ENCODE results near the gene PLCXD3. TPM values are rescaled to one million over a fixed set of nuclear protein-coding genes. Genes with fewer than 3 reads are reported as not detected.

The PLCXD3 gene
- total RNA-seq, 2 donors from 2014 or later, result 44.5 to 68.3 TPM

- no peaks in the 10 kb centered on the region for H3K27me3 ChIP-seq
- TF ChIP-seq CTCF (IDR thresholded peaks at IDR 0.05), result no peak
- no peak overlapping the region for H3K4me3 ChIP-seq
- peaks cover 0 to 38% of the 10 kb centered on the region in 2 donors for H3K4me1 ChIP-seq
- peak overlapping the region; percentile 46 to 84 for H3K27ac ChIP-seq
- no peaks in the 10 kb centered on the region for H3K36me3 ChIP-seq
- H3K9me3 ChIP-seq, result no peaks in the 10 kb centered on the region
- DNase-seq (ENCODE audit: low spot score), result no peak
Observed at GRCh38 chr5:41406424-41406823, 104.0 kb downstream of the PLCXD3 start.

DNA sequence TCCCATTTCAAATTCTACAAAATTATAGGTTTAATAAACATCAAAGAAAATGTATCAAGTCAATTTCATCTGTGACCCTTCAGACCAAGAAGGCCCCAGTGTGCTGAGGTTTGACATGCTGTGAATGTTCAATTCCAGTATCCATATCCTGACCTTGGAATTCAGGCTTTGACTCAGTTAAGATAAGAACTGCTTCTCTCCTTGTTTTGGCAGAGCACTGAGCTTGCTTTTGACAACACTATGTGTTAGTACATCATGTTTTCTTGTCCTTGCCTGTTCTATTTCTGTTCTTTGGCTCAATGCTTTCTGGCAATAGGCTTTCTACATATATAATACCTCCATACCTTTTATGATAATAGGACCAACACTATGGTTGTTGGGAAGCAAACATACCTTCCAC is 105.6 kb downstream of the PLCXD3 start:
- H3K4me3 ChIP-seq, result no peak overlapping the region
- H3K27ac ChIP-seq, result peak overlapping the region; percentile 72 to 84
- H3K36me3 ChIP-seq, result no peaks in the 10 kb centered on the region
- H3K9me3 ChIP-seq, result peaks cover 0 to under 1% of the 10 kb centered on the region in 2 donors
- H3K27me3 ChIP-seq, result no peaks in the 10 kb centered on the region
- TF ChIP-seq CTCF (IDR thresholded peaks at IDR 0.05), result no peak
- DNase-seq (ENCODE audit: low spot score), result no peak
- H3K4me1 ChIP-seq, result peaks cover 0 to 38% of the 10 kb centered on the region in 2 donors

DNA sequence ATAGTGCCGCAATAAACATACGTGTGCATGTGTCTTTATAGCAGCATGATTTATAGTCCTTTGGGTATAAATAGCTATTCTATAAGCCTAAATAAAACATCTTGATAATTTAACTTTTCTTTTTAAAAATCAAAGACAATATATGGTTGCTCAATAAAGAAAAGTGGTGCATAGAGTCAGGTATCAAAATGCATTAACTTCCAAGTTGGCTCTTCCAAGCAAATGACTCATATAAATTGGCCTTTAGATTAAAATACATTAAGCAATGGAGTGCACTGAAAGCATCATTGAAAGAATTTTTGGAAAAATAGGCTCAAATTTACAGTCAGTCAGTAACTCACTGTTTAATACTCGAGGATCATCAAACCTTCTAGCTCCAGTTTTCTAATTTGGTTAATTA is 106.6 kb downstream of the PLCXD3 start:
- peaks cover 0 to 30% of the 10 kb centered on the region in 2 donors for H3K4me1 ChIP-seq
- no peaks in the 10 kb centered on the region for H3K27me3 ChIP-seq
- peak overlapping the region; percentile 72 to 84 for H3K27ac ChIP-seq
- H3K9me3 ChIP-seq, result peaks cover 0 to 8% of the 10 kb centered on the region in 2 donors
- no peak for DNase-seq (ENCODE audit: low spot score)
- no peaks in the 10 kb centered on the region for H3K36me3 ChIP-seq
- TF ChIP-seq CTCF (IDR thresholded peaks at IDR 0.05), result no peak
- no peak overlapping the region for H3K4me3 ChIP-seq

GRCh38 chr5:41402845-41403244 is 107.6 kb downstream of the PLCXD3 start:
- Histone ChIP-seq H3K4me1 (peaks cover 0 to 27% of the 10 kb centered on the region in 2 donors), H3K36me3 (no peaks in the 10 kb centered on the region), H3K27me3 (no peaks in the 10 kb centered on the region), H3K27ac (peak overlapping the region in 1 of 2 donors; percentile 59), H3K4me3 (no peak overlapping the region), H3K9me3 (peaks cover 0 to 8% of the 10 kb centered on the region in 2 donors)
- no peak for DNase-seq (ENCODE audit: low spot score)
- no peak for TF ChIP-seq CTCF (IDR thresholded peaks at IDR 0.05)

- H3K4me1 ChIP-seq, result peaks cover 0 to 7% of the 10 kb centered on the region in 2 donors
- H3K4me3 ChIP-seq, result no peak overlapping the region
- no peak overlapping the region for H3K27ac ChIP-seq
- no peak for DNase-seq (ENCODE audit: low spot score)
- TF ChIP-seq CTCF (IDR thresholded peaks at IDR 0.05), result no peak
- H3K36me3 ChIP-seq, result no peaks in the 10 kb centered on the region
- peaks cover 0 to 30% of the 10 kb centered on the region in 2 donors for H3K9me3 ChIP-seq
- H3K27me3 ChIP-seq, result no peaks in the 10 kb centered on the region
Observed at GRCh38 chr5:41399839-41400238, 110.6 kb downstream of the PLCXD3 start.

DNA sequence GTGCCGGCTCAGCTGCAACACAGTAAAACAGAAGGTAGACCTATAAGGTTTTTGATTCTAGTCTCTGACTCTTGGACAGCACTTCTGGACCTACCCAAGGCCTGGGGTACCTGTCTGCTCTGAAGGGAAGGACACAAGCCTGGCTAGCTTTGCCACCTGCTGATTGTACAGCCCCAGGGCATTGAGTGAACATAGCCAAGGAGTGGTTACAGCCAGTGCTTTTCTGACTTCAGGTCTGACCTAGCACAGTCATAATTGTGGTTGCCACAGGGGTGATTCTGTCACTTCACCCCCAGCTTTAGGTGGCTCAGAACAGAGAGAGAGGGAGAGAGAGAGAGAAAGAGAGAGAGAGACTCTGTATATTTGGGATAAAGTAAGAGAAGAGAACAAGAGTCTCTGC is 118.4 kb downstream of the PLCXD3 start:
- no peaks in the 10 kb centered on the region for H3K36me3 ChIP-seq
- peaks cover 0 to 4% of the 10 kb centered on the region in 2 donors for H3K4me1 ChIP-seq
- no peak for TF ChIP-seq CTCF (IDR thresholded peaks at IDR 0.05)
- no peak overlapping the region for H3K4me3 ChIP-seq
- H3K27ac ChIP-seq, result no peak overlapping the region
- H3K27me3 ChIP-seq, result no peaks in the 10 kb centered on the region
- peaks cover 0 to 31% of the 10 kb centered on the region in 2 donors for H3K9me3 ChIP-seq
- no peak for DNase-seq (ENCODE audit: low spot score)

Data from right atrium auricular region (tissue), 2 donors.